ENCODE measurements around the gene GMDS. TPM values are rescaled to one million over a fixed set of nuclear protein-coding genes. Genes with fewer than 3 reads are reported as not detected.

GMDS gene
- total RNA-seq, 2 donors from 2014 or later = 25.4 to 29.5 TPM

- DNase-seq = no peak
- no peak overlapping the region for H3K4me3 Mint-ChIP-seq
- no peak overlapping the region for H3K27ac Mint-ChIP-seq
- no peaks in the 10 kb centered on the region for H3K9me3 Mint-ChIP-seq
- no peaks in the 10 kb centered on the region for H3K36me3 Mint-ChIP-seq (ENCODE audit: low read depth)
- Histone ChIP-seq H3K36me3 (ENCODE audit: control insufficient read depth, insufficient read depth, low read length) (no peaks in the 10 kb centered on the region), H3K9me3 (ENCODE audit: control insufficient read depth, low read length) (no peaks in the 10 kb centered on the region), H3K27me3 (ENCODE audit: control insufficient read depth, insufficient read depth, low read length, poor library complexity, severe bottlenecking) (no peaks in the 10 kb centered on the region), H3K27ac (ENCODE audit: low read depth, low read length) (no peak overlapping the region), H3K9ac (ENCODE audit: extremely low read depth, low read length, poor library complexity, severe bottlenecking) (no peak overlapping the region), H3K4me1 (ENCODE audit: control insufficient read depth, insufficient read depth, low read length) (peaks cover 9% of the 10 kb centered on the region), H3K4me3 (ENCODE audit: low read length) (no peak overlapping the region)
- no peak for TF ChIP-seq CTCF (conservative IDR thresholded peaks at IDR 0.05)
- 89 to 95% methylated on average over 1 to 2 of the region's 2 CpGs for WGBS, 2 experiments (ENCODE audit: insufficient coverage in 1 of 2, insufficient read length in 1 of 2)
- H3K27me3 Mint-ChIP-seq (ENCODE audit: insufficient read depth) = no peaks in the 10 kb centered on the region
- H3K4me1 Mint-ChIP-seq = peaks cover 20% of the 10 kb centered on the region
Observed at GRCh38 chr6:1775441-1775840, 470.0 kb downstream of the GMDS start.

- Mint-ChIP-seq H3K27ac (no peak overlapping the region), H3K4me1 (peaks cover 16% of the 10 kb centered on the region), H3K9me3 (no peaks in the 10 kb centered on the region), H3K27me3 (ENCODE audit: insufficient read depth) (no peaks in the 10 kb centered on the region), H3K36me3 (ENCODE audit: low read depth) (no peaks in the 10 kb centered on the region), H3K4me3 (no peak overlapping the region)
- no peak for DNase-seq
- 90 to 99% methylated on average over 2 to 5 of the region's 5 CpGs for WGBS, 2 experiments (ENCODE audit: insufficient coverage in 1 of 2, insufficient read length in 1 of 2)
- Histone ChIP-seq H3K27me3 (ENCODE audit: control insufficient read depth, insufficient read depth, low read length, poor library complexity, severe bottlenecking) (no peaks in the 10 kb centered on the region), H3K4me1 (ENCODE audit: control insufficient read depth, insufficient read depth, low read length) (peaks cover 4% of the 10 kb centered on the region), H3K36me3 (ENCODE audit: control insufficient read depth, insufficient read depth, low read length) (no peaks in the 10 kb centered on the region), H3K27ac (ENCODE audit: low read depth, low read length) (no peak overlapping the region), H3K9ac (ENCODE audit: extremely low read depth, low read length, poor library complexity, severe bottlenecking) (no peak overlapping the region), H3K9me3 (ENCODE audit: control insufficient read depth, low read length) (no peaks in the 10 kb centered on the region), H3K4me3 (ENCODE audit: low read length) (no peak overlapping the region)
- TF ChIP-seq CTCF (conservative IDR thresholded peaks at IDR 0.05) = no peak
Observed at GRCh38 chr6:1774226-1774915, 471.0 kb downstream of the GMDS start.

- H3K9me3 Mint-ChIP-seq = no peaks in the 10 kb centered on the region
- no peak for DNase-seq
- Histone ChIP-seq H3K36me3 (ENCODE audit: control insufficient read depth, insufficient read depth, low read length) (no peaks in the 10 kb centered on the region), H3K4me1 (ENCODE audit: control insufficient read depth, insufficient read depth, low read length) (no peaks in the 10 kb centered on the region), H3K27ac (ENCODE audit: low read depth, low read length) (no peak overlapping the region), H3K9ac (ENCODE audit: extremely low read depth, low read length, poor library complexity, severe bottlenecking) (no peak overlapping the region), H3K27me3 (ENCODE audit: control insufficient read depth, insufficient read depth, low read length, poor library complexity, severe bottlenecking) (no peaks in the 10 kb centered on the region), H3K9me3 (ENCODE audit: control insufficient read depth, low read length) (no peaks in the 10 kb centered on the region), H3K4me3 (ENCODE audit: low read length) (no peak overlapping the region)
- no peaks in the 10 kb centered on the region for H3K27me3 Mint-ChIP-seq (ENCODE audit: insufficient read depth)
- H3K4me3 Mint-ChIP-seq = no peak overlapping the region
- no peak overlapping the region for H3K27ac Mint-ChIP-seq
- TF ChIP-seq CTCF (conservative IDR thresholded peaks at IDR 0.05) = no peak
- WGBS, 2 experiments (ENCODE audit: insufficient coverage in 1 of 2, insufficient read length in 1 of 2) = 93 to 100% methylated on average over 1 to 2 of the region's 2 CpGs
- no peaks in the 10 kb centered on the region for H3K36me3 Mint-ChIP-seq (ENCODE audit: low read depth)
- peaks cover 10% of the 10 kb centered on the region for H3K4me1 Mint-ChIP-seq
Observed at GRCh38 chr6:1773700-1774099, 471.7 kb downstream of the GMDS start.

All from endodermal cell (in vitro differentiated cells).